Suppressor macrophage treated with lipopolysaccharide for 1 hour (primary cell): ENCODE measurements around the gene EFCAB6.

ENCODE experiments used
- DNase-seq, 3 donors: peaks; one replicate each; pipeline ENCODE4 v3.0.0-alpha.2; 2020 to 2022

Gene EFCAB6

DNA sequence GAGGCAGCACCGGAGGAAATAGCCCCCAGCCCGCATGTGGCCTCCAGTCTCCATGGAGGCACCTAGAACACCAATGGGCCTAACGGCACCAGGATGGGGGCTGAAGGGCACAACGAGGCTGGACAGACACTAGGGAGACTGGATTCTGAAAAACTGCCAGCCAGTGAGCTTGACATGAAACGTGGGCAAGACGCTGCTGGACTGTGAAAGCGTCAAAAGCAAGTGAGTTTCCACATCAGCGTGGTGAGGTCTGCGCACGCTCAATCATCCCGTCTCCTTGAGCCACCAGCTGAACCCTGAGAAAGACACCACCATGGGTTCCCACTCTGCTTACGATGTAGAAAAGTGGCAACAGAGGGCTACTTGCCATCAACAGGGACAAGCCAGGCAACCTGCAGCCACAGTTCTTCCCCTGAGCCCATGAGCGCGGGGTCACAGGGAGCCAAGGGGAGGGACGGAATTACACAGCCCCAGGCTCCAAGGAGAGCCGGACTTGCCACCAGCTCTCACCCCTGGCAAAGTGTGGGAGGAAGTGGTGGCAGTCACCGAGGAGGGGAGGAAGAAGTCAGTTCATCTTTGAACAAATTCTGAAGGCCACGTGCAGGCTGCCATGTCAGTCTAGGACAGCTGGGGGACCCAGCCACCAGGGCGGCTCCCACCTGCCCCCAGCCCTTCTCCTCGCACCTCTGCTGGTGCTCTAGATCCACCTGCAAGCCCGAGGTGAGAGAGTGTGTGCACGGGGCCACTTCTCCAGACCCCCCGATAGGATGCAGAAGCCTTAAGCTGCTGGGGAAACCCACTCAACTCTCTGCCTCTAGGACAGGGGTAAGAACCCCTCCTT lies 269.2 kb downstream of the EFCAB6 start:
- no peak for DNase-seq

DNA sequence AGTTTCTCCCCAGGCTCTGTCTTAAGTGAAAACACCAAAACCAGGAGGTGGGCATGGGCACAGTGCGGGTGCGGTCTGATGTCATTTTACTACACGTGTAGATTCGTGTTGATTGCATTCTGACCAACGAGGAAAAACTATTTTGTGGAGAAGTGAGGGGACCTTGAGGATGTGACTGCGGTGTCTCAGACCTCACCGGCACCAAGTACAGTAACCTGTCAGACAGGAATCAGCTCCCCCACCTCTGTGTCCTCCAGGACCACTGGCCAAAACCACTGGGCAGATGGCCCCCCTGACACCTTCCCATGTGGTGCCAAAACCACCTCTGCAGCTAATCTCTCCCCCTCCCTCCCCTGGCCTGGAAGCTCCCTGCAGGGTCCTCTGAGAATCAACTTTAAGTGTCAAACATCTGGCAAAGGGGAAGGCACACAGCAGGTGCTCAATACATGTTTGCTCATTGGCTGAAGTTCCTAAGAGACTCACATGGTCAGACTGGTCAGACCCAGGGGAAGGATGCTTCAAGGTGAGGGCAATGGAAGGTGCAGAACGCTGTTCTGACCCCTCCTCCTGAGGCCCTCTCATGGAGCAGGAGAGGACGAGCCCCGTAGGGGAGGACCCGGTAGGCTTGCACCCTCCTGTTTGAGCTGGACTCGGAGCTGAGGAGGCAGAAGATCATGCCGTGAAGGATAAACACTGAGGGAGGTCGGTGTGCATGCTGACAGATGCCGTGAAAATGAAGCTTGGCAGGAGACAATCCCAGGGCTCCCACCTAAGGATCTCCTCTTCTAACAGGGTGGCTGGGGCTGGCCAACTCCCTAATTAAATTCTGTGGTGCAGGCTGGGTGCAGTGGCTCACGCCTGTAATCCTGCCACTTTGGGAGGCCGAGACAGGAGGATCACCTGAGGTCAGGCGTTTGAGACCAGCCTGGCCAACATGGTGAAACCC lies 270.4 kb downstream of the EFCAB6 start:
- DNase-seq = no peak

DNA sequence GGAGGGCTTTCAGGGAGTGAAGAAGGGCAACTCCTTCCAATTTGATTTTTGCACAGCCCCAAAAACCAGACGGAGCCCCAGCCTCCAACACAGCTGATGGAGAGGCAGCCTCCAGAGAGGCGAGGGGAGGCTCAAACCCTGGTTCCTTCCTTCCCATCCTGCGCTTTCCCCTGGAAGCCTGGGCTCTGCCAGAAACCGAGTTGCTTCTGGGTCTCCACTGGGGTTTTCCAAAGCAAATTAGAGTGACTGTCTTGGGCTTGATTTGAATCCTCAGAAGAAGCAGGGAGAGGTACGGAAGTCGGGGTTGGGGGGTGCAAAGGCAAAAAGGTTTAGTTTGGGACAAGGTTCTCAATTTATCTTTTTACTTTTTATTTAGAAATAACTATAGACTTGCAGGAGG lies 271.1 kb downstream of the EFCAB6 start:
- DNase-seq = no peak

DNA sequence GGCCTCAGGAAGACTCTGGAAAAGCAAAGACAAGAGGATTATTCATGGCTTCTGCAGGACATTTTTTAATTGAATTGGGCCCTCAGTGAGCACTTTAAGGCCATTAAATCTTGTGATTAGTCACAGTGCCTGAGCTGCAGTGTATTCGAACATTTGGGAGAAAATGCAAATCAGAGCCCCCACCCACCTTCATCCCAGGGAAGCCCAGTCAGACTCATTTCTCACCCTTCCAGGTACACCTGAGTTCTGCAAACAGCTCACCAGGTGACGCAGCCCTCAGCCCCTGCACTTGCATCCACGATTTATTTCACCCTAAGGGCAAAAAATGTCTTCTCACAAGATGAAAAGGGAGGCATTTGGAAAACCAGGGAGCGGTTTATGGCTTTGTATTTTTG lies 271.6 kb downstream of the EFCAB6 start:
- no peak for DNase-seq

DNA sequence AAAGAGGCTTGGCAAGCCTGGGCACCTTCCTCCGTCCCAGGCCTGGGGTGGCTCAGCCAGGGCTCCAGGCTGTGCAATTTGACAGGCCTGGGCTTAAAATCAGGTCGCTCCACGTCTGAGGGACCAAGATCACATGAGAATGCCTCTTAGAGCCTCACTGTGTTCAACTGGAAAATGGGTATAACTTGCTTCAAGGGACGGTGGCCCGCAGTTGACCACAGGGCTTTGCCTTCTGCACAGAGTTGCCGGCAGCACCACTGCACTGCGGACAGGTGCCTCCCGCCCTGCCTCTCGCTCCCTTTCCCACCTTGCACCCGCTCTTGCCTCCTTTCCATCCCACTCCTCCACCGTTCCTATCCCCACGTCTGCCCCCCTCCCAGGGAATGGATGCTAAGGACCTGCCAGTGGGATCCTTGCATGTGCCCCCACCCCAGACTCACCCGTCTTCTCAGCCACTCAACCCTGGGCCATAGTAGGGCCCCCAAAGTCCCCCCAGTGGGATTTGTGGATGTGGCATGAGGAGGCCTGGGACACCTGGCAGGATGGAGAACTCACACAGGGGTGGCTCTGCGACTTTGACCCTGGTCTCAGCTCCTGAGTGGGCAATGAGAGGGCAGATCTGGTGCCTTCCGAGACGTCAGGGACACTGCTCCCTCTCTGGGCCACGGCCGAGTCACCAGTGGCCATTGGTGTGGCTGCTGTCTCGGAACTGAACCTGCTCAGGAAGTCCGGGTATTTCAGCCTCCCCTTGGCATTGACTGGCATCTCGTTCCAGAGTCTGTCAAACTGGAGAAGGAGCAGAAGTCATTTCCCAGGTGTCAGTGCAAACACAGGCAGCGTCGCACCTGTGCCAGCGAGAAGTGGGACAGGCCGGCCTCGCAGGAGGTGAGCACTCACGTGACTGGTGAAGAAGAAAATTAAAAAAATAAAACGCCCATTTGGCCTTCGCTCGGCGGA lies 272.3 kb downstream of the EFCAB6 start:
- no peak for DNase-seq

DNA sequence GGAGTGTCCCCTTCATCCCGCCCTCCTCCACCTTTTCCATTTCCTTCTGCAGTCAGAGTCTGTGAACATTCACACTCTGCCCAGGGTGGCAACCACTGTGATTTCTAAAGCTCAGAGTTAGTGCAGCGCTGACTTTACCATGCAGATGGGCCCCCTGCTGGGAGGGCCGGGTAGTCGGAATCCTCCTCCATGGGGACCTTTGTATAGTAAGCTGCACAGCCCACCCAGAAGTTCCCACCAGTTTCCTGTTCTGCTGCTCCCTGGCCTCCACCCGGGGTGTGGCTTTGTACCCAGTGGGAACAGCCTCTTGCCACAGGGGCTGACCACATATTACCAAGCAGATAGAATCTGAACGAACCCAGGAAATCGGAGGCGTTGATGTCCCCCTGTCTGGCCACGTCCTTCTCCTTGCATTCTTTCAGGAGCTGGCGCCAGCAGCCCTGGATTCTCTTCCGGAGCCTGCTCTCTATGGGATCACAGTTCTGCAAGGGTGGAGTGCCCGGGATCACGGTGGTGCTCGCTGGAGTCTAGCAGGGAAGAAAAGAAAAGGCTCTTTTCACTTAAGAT lies 275.0 kb downstream of the EFCAB6 start:
- no peak for DNase-seq

DNA sequence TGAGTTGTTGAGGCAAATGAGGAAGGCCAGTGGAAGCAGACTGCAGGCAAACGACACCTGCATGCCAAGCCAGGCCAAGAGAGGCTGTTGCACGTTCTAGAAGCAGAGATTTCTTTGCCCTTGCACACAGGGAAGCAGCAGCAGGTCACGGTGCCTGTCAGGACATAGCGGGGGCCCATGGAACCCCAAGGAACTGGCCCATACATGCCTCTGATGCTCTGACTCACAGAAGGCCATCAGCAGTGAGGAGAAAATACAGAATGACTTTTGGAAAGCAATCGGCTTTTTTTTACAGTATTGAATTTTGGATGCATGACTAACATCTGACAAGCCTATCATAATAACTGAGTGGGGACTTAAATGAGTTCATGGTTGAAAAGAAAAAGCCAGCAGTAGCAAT lies 276.4 kb downstream of the EFCAB6 start:
- DNase-seq = no peak

DNA sequence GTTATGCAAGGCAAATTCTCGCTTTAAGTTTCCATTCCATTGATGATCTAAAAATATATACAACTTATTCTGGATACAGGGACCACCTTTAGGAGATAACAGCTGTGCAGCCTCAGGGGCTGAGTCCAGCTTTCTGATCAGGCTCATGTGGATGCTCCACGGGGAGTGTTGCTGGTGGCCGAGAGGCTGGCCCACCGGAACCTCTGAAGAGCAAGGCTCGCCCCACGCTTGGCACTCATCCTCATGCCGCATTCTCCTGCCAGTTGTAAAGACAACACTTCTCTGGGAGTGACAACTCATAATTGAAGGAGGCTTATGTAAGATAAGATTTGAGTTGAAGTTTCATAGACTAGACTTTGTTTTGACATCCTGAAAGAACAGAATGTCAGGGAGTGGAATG lies 276.8 kb downstream of the EFCAB6 start:
- no peak for DNase-seq

DNA sequence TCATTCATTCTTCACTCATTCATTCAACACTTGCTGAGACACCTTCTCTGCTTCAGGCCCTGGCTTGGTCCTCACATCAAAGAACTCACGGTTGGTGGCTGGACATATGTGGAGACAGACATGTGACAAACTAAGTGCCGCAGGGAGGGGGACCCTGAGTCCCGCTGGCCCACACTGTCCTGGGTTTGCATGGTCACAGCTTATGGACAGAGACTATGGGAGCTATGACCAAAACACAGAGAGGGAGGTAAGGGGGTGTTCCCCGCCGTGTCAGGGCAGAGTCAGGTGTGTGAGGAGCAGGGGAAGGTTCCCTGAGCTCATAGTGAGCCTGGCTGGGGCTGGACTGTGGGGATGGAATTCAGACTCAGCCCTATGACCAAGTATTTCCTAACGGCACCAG lies 277.2 kb downstream of the EFCAB6 start:
- DNase-seq = no peak

DNA sequence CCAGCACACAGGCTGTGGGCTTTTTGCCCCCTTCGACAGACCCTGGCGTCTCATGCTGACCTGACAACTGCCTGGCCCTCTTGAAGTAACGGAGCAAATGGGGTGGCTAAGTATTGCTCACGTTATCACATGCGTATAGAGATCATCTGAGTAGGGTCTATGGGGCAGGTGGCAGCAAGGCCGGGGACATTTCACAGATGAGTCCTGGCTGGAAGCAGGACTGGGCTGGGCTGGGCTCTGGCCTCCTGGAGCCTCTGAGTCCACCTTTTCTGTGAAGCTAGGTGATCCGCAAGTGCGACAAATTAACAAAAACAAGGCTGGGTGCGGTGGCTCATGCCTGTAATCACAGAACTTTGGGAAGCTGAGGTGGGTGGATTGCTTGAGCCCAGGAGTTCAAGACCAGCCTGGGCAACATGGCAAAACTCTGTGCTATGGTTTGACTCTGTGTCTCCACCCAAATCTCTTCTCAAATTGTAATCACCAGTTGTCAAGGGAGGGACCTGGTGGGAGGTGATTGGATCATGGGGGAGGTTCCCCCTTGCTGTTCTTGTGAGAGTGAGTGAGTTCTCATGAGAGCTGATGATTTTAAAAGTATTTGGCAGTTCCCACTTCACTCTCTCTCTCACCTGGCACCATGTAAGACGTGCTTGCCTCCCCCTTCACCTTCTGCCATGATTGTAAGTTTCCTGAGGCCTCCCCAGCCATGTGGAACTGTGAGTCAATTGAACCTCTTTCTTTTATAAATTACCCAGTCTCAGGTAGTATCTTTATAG lies 278.3 kb downstream of the EFCAB6 start:
- DNase-seq = no peak

DNA sequence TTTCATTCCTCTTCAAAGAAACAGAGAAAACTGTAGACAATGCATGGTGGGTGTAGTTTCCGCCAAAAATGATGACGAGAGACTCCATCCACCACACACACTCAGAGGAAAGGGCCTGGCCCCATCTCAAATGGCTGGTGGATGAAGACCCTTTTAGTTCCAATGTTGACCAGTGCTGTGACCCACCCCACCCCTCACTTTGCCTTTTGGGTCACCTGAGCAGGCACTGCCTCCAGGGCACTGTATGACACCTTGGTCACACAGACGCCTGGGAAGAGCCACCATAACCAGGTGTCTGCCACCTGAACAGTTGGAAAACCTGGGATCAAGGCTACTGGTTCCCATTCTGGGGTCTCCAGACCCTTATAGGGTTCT lies 279.0 kb downstream of the EFCAB6 start:
- no peak for DNase-seq

DNA sequence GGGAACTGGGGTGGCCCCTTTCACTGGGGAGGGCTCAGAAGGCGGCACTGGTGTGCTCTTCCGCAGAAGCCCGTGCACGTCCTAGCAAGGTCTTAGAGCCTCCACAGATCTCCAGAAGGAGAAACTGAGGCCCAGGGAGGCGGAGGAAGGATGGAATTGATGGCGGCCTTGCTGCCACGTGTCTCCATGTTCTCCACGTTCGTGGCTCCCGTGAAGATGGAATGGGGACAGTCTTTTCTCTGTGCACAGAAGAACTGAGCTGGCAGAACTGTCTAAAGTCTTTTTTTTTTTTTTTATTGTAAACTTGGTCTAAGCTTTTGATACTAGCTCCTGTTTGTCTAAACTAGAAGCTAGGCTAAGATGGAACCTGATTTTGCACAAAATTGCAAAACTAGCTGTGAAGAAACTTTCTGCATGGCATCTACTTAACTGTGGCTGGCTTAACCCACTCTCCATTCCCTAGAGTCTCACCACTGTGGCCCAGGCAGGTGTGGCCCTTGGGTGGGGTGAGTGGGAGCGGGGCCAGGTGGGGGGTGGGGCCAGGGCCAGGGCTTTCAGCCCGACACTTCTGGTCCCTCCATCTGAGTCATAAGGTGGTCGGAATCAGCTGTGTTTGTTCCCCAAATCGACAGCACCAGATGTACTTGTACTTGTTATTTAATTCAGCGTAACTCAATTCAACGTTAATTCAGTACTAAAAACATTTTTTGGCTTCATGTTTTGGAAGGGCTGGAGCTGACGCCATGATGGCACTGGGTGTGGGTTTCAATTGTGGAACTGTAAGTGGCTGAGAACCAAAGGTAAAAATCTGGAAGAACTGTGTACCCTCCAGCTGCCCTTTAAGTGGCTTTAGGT lies 279.6 kb downstream of the EFCAB6 start:
- no peak for DNase-seq

DNA sequence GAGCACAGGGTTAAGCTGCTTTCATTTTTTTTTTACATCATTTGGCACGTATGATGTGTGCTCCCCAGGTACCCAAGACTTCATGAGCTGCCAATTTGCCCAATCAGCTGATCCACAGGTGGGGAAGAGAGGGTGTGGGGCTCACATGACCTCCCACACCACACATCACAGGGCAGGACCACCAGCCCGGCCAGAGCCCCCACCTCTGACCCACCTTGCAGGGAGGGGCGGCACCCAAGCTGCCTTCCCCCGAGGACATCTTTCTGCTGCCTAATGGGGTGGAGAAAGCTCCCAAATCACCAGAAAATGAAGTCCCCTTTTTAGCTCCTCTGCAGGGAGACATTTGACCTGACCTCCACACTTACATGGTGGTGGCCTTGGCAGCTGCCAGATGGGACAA lies 280.5 kb downstream of the EFCAB6 start:
- DNase-seq = no peak

DNA sequence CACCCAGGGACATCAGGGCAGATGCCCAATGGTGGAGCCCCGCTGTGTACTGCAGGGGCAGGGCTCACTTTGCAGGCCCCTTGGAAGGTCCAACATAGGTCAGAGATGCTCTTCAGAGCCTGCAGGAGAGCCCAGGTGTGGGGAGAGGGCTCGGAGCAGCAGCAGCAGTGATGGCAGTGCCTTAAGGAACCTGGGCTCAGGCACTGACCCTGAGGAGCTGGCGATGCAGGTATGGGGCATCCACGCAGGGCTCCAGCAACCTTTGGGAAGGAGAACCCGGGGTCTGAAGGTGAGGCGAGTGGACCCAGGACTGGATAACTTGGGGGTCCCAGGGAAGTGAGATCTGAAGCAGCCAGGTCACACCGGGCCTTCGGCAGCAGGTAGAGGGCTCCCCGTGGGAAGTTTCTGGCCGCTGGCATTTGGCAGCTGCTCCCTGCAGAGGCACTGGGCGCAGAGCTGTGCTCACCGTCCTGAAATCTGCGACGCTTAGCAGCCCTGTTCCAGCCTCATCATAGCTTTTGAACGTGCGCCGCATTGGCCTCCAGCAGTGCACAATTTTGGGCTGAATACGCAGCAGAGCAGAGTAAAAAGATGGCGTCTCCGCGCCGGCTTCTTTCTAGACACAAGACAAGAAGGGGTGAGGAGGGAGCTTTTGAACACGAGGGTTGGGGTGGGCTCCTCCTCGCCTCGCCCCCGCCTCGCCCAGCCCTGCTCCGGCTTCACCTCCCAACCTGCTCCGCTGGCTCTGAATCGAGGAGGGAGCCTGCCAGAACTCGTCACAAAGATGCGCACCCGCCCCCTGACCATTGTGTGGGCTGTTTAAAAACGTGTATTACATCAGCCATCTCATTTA lies 281.5 kb downstream of the EFCAB6 start:
- DNase-seq = no peak

DNA sequence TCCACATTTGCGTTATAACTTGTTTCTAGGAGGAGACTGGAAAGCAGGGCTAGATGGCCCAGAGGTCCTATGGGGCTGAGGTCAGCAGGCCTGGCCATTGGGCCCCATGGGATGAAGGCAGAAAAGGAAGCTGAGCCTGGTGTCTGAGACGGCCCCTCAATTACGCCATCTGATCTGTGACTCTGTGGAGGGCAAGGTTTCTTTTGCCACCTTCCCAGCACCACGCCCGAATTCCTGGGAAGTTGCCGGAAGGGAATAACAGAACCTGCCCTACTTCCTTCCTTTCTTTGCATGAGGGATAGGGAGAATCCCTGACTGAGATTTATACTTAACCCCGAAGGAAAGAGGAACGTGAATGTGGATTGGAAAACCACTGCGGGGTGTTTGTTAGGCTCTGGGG lies 282.2 kb downstream of the EFCAB6 start:
- no peak for DNase-seq

DNA sequence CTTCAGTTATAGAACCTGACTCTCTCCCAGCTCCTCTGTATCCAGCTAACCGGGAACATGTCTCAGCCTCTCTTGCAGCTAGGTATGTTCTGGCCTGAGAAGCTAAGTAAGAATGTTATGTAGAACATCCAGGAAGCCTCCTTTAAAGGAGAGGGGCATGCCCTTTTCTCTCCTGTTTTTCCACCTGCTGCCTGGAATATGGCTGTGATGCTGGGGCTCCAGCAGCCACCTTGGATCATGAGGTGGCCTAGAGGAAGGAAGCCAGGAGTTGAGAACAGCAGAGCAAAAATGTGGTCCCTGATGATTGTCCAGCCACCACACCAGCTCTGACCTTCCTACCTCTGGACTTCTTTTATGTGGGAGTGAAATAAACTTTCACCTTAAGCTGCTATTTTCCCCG lies 282.6 kb downstream of the EFCAB6 start:
- DNase-seq = no peak

DNA sequence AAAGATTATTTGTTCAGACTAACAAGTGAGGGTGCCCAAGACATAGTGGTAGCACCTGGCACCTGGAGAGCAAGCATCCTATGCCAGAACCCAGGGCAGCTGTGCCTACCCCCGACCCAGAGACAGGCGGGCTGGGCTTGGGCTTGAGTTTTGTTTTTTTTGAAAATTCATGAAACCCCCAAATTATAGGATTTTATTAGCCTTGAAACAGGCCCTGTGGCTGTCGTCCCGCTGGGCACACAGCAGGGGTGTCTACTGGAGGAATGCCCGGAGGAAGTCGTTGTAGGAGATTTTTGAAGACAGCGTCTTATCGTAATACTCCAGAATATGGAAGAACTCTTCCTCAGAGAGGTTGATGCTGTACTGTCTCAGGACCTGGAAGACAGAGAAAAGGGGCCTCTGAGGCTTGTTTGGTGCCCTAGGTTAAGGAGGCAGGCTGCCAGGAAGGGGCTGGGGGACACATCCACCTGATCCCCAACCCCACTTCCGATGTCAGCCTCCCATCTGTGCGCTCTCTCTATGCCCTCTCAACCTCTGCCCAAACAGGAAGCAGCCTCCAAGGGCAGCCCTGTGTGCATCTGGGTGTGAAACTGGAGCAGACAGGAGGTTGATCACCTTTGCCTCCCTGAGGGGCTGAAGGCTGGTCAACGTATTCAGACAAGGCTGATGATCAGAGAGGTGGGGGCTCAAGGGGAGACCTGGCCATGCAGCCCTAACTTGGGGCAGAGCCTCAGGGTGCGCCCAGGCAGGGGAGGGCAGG lies 283.3 kb downstream of the EFCAB6 start:
- DNase-seq = no peak

DNA sequence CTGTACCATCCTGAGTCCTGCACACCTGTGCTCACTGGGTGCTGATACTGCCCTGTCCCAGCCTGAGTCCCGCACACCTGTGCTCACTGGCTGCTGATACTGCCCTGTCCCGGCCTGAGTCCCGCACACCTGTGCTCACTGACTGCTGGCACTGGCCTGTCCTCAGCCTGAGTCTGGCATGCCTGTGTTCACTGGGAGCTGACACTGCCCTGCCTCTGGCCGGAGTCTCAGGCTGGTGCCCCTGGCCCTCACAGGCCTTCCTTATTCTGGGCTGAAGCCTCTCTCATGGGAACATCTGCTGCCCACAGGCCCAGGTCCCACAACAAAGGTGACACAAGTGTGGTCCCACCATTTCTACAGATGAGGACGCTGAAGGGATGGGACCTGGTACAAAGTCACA lies 285.2 kb downstream of the EFCAB6 start:
- DNase-seq = no peak

DNA sequence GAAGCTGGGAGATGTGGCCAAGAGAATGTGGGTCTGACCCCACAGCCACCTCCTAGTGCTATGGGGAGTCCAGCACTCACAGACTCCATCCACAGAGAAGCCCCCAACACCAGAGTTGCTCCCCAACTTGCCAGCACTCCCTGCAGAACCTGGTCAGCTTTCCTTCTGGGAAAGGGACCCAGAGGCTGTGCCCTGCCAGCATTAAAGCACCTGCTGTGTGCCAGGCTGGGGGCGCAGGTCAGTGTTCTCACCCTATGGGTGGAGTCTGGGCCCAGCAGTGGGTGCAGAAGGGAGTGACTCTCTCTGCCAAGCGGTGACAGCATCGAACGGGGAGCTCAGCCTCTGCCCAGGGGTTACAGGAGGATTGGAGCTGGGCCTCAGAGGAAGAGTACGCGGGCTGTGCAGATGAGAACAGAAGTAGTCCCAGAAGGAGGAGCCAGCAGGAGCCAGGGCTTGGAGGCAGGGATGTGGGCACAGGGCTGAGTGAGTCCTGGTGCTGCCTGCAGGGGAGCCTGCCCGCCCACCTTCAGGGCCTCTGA lies 285.9 kb downstream of the EFCAB6 start:
- DNase-seq = no peak
